ENCODE data around the gene CRELD1.

The CRELD1 gene

GRCh38 chr3:9957214-9957613, 23.6 kb downstream of the CRELD1 start:
- no peak for DNase-seq (ENCODE audit: low spot score)

DNA sequence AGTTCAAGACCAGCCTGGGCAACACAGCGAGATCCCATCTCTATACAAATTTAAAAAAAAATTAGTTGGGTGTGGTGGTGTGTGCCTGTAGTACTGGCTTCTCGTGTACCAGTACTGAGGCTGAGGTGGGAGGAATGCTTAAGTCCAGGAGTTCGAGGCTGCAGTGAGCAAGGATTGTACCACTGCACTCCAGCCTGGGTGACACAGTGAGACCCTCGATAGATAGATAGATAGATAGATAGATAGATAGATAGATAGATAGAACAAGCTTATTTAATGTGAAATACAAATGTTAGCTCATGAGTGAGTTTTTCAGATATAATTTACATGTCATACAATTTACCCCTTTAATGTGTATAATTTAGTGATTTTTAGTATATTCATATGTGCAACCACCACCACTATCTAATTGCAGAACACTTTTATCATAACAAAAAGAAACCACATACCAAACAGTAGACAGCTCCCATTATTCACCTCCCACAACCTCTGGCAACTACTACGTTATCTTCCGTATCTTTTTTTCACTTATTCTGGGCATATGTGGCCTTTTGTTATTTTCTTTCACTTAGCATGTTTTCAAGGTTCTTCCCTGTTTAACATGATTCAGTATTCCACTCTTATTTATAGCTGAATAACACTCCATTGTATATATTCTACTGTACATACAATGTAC, 31.7 kb downstream of the CRELD1 start:
- no peak for DNase-seq (ENCODE audit: low spot score)

DNA sequence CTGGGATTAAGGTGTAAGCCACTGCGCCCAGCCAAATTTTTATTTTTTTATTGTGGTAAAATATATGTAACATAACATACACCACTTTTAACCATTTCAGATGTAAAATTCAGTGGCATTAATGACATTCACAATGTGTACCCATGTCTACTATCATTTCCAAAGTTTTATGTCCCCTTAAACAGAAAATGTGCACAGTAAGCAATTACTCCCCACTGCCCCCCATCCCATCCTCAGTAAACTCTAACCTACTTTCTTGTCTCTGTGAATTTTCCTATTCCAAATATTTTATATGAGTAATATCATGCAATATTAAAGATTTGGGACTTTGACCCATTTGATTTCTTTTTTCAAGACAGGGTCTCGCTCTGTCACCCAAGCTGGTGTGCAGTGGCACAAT, 33.2 kb downstream of the CRELD1 start:
- DNase-seq (ENCODE audit: low spot score), result no peak

DNA sequence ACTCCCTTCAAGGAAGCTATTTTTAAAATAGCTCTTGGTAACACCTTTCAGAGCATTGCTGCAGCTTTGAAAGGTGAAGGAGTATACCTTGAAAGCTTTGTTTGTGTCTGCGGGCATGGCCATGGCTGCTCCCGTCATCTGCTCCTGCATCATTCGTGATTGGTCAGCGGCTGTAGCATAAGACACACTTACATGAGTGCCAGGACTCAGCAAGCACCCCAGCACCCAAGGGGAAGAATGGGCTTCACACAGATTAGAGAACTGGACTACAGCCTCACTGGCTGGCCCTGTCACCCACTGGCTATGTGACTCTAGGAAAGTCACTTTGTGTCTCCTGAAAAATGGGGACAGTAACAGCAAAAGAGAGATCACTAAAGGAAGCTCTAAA, 36.0 kb downstream of the CRELD1 start:
- DNase-seq (ENCODE audit: low spot score), result no peak

- no peak for DNase-seq (ENCODE audit: low spot score)
Observed at GRCh38 chr3:9970020-9970652, 36.5 kb downstream of the CRELD1 start.

- peak; percentile 53 for DNase-seq (ENCODE audit: low spot score)
Observed at GRCh38 chr3:9976721-9977709, 43.4 kb downstream of the CRELD1 start.

DNA sequence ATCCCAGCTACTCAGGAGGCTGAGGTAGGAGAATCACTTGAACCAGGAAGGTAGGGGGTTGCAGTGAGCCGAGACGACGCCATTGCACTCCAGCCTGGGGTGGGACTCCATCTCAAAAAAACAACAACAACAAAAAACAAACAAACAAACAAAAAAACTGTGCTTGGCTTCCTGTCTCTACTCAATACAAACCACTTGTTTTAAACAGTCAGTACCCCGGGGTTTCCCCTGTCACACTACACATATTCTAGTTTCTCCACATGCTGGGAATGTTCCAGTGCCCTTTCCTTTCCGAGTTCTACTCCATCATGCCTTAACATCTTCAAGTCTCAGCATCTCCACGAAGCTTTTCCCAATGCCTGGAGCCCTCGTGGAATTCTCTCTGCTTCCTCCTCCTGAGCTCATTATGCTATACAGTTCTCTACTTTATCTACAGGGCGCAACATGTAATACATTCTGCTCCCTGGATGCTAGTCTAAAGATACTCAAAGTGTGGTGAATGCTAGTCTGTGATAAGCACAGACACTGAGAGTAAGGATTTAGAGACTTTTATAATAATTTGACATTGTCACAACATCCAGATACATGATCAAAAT, 45.2 kb downstream of the CRELD1 start:
- no peak for DNase-seq (ENCODE audit: low spot score)

DNA sequence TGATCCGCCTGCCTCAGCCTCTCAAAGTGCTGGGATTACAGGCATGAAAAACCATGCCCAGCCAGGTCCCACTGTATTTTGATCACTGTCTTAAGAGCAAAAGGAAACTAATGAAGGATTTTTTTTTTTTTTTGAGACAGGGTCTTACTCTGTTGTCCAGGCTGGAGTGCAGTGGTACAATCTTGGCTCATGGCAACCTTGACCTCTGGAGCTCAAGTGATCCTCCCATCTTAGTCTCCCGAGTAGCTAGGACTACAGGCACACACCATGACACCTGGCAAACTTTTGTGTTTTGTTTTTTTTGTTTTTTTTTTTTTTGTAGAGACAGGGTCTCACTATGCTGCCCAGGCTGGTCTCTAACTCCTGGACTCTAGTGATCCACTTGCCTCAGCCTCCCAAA, 46.6 kb downstream of the CRELD1 start:
- DNase-seq (ENCODE audit: low spot score), result no peak

DNA sequence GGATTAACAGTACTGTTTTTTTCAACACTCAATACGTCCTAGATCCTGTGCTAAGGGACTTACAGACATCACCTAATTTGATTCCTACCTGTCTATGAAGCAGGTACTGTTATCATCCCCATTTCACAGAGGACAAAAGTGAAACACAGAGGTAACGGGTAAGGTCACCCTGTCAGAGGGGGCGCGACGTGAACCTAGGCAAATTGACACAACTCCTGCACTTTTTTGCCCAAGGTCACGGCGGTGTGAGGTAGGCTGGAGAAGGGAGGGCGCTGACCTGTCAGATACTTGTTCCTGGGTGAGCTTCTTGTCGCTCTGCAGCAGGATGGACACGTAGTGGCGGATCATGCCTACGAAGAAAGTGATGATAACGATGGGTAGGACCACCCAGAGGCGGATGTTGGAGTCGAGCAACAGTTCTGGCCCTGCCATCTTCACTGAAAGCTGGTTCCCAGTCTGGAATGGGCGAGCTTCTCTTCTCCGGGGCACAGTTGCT, 52.6 kb downstream of the CRELD1 start:
- no peak for DNase-seq (ENCODE audit: low spot score)

DNA sequence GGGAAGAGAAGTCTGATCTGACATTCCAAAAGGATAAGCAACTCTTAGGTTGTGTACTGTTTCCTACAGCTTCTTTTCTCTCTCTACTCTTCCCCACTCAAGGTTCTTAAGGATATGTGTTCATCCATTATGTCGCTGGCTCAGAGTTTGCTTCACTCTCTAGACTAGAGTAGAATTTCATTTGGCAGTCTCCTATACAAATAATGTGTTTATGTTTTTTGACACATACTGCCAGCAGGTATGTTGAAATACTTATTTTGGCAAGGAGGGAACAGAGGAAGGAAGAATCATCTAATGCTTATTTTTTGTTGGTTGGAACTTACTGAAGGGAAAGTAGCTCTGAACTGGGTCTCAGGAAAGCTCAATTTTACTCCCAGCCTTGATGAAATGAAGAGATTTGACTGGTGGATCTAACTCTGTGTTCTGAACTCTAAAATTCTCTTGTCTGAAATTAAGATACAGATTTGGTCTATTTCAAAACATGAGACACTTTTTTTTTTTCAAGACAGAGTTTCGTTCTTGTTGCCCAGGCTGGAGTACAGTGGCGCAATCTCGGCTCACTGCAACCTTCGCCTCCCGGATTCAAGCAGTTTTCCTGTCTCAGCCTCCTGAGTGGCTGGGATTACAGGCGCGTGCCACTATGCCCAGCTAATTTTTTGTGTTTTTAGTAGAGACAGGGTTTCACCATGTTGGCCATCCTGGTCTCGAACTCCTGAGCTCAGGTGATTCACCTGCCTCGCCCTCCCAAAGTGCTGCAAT, 60.6 kb downstream of the CRELD1 start:
- DNase-seq (ENCODE audit: low spot score), result no peak
